Measurements from ENCODE around the gene COX8A.

DNA sequence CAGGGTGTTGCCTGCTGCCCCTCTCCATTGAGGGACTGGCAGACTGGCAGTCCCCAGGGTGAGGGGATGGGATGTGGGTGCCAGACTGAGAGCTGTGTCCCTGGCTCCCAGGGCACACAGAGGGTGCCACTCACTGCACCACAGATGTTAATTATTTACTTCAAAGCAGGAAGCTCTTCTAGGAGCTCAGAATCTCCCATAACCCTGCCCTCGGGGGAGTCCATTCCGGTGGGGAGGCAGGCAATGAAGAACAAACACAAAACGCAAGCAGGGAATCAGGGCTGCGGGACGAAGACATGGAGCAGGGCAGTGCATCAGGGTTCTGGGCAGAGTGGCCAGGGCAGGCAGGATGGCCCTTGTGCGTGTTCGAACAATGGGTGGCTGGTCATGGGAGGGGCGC is 37.0 kb downstream of the COX8A start:
- TF ChIP-seq EZH2 (IDR thresholded peaks at IDR 0.05; ENCODE audit: borderline replicate concordance, control insufficient read depth, low read depth, low read length) (no peak), SIN3A (IDR thresholded peaks at IDR 0.05; ENCODE audit: low read depth, low read length) (no peak), POLR2A (IDR thresholded peaks at IDR 0.05; ENCODE audit: low read depth, low read length) (no peak), TAF1 (IDR thresholded peaks at IDR 0.05; ENCODE audit: borderline replicate concordance, low read depth, low read length) (no peak), BCL3 (IDR thresholded peaks at IDR 0.05; ENCODE audit: borderline replicate concordance, insufficient read depth, low read depth, low read length, poor library complexity, severe bottlenecking) (no peak), HDAC2 (IDR thresholded peaks at IDR 0.05) (no peak), RAD21 (IDR thresholded peaks at IDR 0.05; ENCODE audit: insufficient read depth, low read depth, low read length) (no peak), FOXM1 (IDR thresholded peaks at IDR 0.05; ENCODE audit: low read depth, low read length) (no peak), SMAD1 (IDR thresholded peaks at IDR 0.05; ENCODE audit: low read depth, partially characterized antibody) (no peak), BHLHE40 (IDR thresholded peaks at IDR 0.05; ENCODE audit: borderline replicate concordance in 1 of 2, low read depth in 2 of 2, low read length in 1 of 2) (no peak)
- TF ChIP-seq, protein P1, sequence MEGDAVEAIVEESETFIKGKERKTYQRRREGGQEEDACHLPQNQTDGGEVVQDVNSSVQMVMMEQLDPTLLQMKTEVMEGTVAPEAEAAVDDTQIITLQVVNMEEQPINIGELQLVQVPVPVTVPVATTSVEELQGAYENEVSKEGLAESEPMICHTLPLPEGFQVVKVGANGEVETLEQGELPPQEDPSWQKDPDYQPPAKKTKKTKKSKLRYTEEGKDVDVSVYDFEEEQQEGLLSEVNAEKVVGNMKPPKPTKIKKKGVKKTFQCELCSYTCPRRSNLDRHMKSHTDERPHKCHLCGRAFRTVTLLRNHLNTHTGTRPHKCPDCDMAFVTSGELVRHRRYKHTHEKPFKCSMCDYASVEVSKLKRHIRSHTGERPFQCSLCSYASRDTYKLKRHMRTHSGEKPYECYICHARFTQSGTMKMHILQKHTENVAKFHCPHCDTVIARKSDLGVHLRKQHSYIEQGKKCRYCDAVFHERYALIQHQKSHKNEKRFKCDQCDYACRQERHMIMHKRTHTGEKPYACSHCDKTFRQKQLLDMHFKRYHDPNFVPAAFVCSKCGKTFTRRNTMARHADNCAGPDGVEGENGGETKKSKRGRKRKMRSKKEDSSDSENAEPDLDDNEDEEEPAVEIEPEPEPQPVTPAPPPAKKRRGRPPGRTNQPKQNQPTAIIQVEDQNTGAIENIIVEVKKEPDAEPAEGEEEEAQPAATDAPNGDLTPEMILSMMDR (IDR thresholded peaks at IDR 0.05 in 2 of 3, conservative IDR thresholded peaks at IDR 0.05 in 1 of 3; ENCODE audit: control insufficient read depth in 2 of 3, extremely low read depth in 1 of 3, insufficient read depth in 1 of 3, low read depth in 3 of 3, low read length in 3 of 3): no peak
